GM20000 (cell line): ENCODE measurements around the gene CACNA2D1.
"Not testable (repeated sequence)": the region's sequence is repeated elsewhere in the genome, so short reads cannot be mapped to it uniquely, and the experiment has no call there.

Experiments
- DNase-seq: peaks from one replicate; pipeline ENCODE4 v3.0.0; 2012; ENCODE audit warnings: low spot score
- TF ChIP-seq, protein P1 (sequence below): IDR thresholded peaks from 2 replicates; pipeline ENCODE4 v1.5.1; 2012; ENCODE audit warnings: mild to moderate bottlenecking, control low read depth; ENCODE audit errors: extremely low read depth, missing control alignments

CACNA2D1 gene

DNA sequence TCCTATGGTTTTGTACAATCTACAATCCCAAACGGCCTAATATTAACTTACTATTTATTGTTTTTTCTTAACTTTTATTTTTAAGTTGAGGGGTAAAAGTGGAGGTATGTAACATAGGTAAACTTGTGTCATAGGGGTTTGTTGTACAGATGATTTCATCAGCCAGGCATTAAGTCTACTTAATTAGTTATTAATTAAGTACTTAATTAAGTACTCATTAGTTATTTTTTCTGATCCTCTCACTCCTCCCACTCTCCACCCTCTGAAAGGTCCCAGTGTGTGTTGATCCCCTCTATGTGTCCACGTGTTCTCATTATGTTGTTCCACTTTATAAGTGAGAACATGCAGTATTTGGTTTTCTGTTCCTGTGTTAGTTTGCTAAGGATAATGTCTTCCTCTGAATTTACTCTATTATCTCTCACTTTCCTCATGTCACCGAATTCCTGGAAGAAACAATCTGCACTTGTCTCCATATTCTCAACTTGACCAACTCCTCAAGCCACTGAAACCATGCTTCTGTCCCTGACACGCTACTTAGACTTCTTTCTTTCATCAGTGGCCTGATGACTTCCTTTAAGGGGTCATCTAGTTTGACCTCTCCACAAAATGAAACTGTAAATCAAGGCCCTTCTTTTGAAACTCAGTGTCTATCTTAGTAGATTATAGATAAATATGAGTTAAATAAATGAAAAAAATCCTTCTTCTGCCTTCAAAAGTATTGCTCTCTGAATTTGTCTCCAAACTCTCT lies 9.1 kb downstream of the CACNA2D1 start:
- no peak for DNase-seq
- TF ChIP-seq, protein P1, sequence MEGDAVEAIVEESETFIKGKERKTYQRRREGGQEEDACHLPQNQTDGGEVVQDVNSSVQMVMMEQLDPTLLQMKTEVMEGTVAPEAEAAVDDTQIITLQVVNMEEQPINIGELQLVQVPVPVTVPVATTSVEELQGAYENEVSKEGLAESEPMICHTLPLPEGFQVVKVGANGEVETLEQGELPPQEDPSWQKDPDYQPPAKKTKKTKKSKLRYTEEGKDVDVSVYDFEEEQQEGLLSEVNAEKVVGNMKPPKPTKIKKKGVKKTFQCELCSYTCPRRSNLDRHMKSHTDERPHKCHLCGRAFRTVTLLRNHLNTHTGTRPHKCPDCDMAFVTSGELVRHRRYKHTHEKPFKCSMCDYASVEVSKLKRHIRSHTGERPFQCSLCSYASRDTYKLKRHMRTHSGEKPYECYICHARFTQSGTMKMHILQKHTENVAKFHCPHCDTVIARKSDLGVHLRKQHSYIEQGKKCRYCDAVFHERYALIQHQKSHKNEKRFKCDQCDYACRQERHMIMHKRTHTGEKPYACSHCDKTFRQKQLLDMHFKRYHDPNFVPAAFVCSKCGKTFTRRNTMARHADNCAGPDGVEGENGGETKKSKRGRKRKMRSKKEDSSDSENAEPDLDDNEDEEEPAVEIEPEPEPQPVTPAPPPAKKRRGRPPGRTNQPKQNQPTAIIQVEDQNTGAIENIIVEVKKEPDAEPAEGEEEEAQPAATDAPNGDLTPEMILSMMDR, result no peak

DNA sequence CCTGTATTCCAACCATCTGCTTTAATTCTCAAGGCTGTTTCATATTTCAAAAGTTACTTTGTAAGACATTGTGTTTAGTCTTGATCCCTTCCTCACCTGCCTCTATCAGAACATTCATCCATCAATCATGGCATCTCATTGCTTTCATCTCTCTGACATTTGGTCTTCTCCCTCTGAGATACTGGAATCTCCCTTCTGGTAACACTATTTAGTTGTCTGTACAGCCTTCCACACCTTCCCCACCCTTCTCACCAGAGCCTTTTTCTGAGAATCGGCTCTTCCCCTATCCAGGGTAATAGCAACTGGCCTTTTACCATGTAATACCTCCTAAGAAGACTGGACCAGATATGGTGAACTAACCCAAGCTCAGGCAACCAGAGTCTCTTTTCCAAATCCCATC lies 10.1 kb downstream of the CACNA2D1 start:
- no peak for DNase-seq

DNA sequence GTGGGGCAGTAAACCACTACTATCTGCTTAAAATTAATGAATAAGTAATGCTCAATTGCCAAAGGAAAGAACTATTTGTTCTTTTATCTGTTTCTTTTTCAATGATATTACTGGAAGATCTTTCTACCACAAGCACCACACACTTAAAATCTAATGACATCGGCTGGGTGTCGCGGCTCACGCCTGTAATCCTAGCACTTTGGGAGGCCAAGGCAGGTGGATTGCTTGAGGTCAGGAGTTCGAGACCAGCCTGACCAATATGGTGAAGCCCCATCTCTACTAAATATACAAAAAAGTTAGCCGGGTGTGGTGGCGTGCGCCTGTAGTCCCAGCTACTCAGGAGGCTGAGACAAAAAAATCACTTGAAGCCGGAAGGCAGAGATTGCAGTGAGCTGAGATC lies 10.8 kb downstream of the CACNA2D1 start:
- not testable (repeated sequence) for DNase-seq

More for the DNA sequence above, 10.1 kb downstream of the CACNA2D1 start:
- TF ChIP-seq, protein P1, result no peak

DNA sequence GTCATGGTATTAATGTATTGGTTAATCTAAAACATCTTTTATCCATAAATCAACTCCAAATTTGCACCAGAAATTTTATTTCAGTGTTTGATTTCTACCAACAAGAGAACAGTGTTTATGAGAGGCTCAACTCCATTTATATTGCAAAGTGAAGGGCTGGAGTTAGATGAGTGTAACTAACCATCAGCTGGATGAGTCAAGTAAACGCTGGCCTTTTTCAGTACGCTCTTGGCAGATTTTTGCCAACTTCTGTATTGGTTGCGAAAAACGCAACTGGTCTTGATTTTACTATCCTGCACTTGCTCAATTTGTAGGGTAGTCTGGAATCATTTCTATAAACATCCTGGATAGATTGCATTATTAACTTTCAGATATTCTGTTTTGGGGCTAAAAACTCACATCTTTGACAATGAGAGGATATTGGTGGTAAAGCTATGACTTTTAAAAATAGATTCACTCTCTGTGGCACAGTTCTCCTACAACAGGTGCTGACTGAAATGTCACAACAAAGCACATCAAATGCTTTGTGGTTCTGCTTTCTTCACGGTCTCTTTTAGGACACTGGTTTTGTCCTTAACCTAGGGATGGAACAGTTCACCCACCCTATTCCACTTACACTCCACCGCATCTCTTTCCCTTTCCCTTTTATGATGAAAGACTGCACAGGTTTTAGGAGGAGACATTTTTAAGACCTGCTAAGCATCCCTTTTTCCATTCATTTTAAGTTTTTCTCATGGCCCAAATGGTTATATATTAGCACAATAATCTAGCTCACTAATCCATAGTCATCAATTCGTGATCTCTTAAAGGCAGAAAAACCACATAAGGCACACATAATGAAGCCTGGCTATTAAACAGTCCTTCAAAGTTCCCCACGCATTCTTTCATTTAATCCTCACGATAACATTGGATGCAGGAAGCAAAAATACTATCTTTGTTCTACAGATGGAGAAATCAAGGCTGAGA lies 12.8 kb downstream of the CACNA2D1 start:
- TF ChIP-seq, protein P1, result no peak
- no peak for DNase-seq

DNA sequence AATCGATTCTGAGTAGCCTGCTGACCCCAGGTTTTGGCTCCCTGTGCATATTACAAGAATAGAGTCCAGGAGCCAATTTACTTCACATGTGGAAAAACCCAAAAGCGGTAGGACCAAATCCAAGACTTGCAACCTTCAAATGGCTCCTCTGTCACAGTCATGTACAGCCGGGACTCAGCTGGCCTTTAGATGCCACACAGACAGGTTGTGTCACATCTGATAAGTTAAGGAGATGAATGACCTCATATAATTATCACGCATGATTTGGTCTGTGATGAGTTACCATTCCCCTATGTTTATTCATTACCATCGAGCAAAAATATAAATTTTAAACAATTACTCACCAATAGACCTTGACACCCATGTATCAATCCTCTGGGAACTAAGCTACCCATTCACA lies 14.2 kb downstream of the CACNA2D1 start:
- TF ChIP-seq, protein P1, result no peak
- no peak for DNase-seq

DNA sequence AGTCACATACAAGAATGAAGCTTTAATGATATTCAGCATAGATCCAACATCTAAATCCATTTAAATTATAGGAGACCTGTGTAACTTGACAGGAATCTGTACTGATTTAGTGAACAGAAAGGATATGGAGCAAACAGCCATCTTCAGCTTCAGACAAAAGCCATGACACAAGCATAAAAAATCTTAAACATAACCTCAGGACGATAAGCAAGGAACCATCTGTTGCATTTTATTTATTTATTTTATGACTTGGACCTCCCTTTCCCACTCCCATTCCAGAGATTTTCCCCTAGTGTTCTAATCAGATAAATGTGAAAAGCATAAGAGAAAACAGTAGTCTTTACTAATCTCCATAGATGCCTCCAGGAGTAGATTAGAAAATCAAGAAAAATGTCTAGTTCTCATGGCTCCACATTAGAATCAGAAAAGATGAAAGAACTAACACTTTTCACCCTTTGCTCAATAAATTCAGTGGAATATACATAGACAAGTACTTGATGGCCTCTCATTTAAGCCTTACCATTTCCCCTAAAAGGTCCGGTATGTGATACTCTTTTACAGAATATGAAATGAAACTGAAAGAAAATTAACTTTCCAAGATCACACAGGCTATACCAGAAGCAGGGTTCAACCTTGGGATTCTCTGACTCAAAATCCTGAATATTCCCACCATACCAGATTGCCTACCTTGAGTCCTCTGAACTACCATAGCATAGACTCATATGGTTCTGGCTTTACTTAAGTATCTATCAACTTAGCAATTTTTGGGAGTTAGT lies 15.2 kb downstream of the CACNA2D1 start:
- TF ChIP-seq, protein P1, result no peak
- no peak for DNase-seq

DNA sequence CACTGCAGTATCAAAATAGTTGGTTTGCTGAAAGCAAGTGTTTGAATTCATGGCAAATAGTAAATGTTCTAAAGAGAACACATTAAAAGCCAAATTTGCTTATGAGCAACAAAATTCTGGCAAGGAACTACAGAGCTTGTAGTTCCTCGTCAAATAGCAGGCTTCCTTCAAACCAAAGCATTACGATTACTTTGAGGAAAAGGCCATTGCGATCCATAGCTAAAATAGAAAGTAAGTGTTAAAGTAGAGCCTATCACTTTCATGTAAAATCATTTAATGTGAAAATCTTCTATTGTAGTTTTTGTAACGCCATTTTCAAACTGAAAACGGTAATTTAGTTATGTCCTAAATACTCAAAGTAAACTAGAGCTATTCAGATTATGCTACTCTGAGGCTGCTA lies 20.1 kb downstream of the CACNA2D1 start:
- TF ChIP-seq, protein P1, result no peak
- DNase-seq, result no peak
